Cardiac ventricle fibroblast (primary cell): ENCODE results near the gene SNRNP40. TPM values are rescaled to one million over a fixed set of nuclear protein-coding genes. Genes with fewer than 3 reads are reported as not detected.

Experiments used
- total RNA-seq: library from RNA; depleted of rRNA; stranded (reverse); fragments of >200 nt; gene quantifications from 2 replicates; pipeline ENCODE4 v1.2.3, GENCODE V29; 2015

SNRNP40 gene
- 31.0 and 33.5 TPM in 2 replicates for total RNA-seq

GRCh38 chr1:31296486-31297276 lies at the start of gene SNRNP40, which contains the start of gene ZCCHC17:
Gene SNRNP40, minus strand, starts transcription at chr1:31296788. Its CDS starts 37 bp downstream, at chr1:31296751.
Gene ZCCHC17, plus strand, starts transcription at chr1:31297032. Its CDS starts 13,067 bp downstream, at chr1:31310099.

GRCh38 chr1:31239653-31240241 lies 56.8 kb downstream of the SNRNP40 start, which contains the start of gene NKAIN1:
Gene NKAIN1, minus strand, starts transcription at chr1:31239887. Its CDS starts 340 bp downstream, at chr1:31239547.

Other genes starting within 250 kb of the SNRNP40 start
- gene PUM1, start 231.1 kb downstream of the SNRNP40 start, total RNA-seq = 44.0 and 56.7 TPM in 2 replicates
- gene NKAIN1, start 56.9 kb downstream of the SNRNP40 start, total RNA-seq = 0.50 and 1.1 TPM in 2 replicates
- 24.4 and 25.3 TPM in 2 replicates for gene ZCCHC17, start 244 bp upstream of the SNRNP40 start, total RNA-seq
- 2.4 TPM in 1 of 2 replicates, not detected in the other for gene FABP3, start 76.3 kb upstream of the SNRNP40 start, total RNA-seq
- 0.68 and 3.7 TPM in 2 replicates for gene SERINC2, start 116.4 kb upstream of the SNRNP40 start, total RNA-seq